Epithelial cell of esophagus (primary cell): ENCODE data around the gene DENND1C.

Source experiments
- DNase-seq: peaks from one replicate; pipeline ENCODE4 v3.0.0; 2010; ENCODE audit warnings: low read depth
- H3K4me3 ChIP-seq: 2 replicates; pipeline ENCODE4 v1.5.1; 2011; ENCODE audit warnings: mild to moderate bottlenecking, low read length, control low read depth
- TF ChIP-seq, protein P1 (sequence below): IDR thresholded peaks from 2 replicates; pipeline ENCODE4 v1.5.1; 2011; ENCODE audit warnings: low read depth, mild to moderate bottlenecking, low read length, control low read depth, inconsistent platforms; ENCODE audit not compliant: insufficient read depth; ENCODE audit errors: missing control alignments

Gene DENND1C

DNA sequence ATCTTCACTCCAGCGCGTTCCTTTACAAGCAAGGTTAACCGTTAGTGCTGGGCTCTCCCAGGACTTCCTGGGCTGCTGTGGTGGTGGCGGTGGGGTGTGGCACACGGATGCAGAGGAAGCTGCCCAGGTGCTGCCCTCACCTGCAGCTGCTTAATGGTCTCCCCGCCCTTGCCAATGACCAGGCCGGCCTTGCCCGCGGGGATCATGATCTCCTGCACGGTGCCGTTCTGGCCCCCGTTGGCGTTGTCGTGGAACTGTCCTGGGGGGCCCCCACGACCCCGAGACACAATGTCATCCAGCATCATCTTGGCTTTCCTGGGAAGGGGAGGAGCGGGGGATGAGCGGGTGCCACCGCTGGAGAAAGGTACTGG lies 63.0 kb downstream of the DENND1C start:
- H3K4me3 ChIP-seq = no peak overlapping the region
- no peak for DNase-seq
- TF ChIP-seq, protein P1, sequence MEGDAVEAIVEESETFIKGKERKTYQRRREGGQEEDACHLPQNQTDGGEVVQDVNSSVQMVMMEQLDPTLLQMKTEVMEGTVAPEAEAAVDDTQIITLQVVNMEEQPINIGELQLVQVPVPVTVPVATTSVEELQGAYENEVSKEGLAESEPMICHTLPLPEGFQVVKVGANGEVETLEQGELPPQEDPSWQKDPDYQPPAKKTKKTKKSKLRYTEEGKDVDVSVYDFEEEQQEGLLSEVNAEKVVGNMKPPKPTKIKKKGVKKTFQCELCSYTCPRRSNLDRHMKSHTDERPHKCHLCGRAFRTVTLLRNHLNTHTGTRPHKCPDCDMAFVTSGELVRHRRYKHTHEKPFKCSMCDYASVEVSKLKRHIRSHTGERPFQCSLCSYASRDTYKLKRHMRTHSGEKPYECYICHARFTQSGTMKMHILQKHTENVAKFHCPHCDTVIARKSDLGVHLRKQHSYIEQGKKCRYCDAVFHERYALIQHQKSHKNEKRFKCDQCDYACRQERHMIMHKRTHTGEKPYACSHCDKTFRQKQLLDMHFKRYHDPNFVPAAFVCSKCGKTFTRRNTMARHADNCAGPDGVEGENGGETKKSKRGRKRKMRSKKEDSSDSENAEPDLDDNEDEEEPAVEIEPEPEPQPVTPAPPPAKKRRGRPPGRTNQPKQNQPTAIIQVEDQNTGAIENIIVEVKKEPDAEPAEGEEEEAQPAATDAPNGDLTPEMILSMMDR = no peak

DNA sequence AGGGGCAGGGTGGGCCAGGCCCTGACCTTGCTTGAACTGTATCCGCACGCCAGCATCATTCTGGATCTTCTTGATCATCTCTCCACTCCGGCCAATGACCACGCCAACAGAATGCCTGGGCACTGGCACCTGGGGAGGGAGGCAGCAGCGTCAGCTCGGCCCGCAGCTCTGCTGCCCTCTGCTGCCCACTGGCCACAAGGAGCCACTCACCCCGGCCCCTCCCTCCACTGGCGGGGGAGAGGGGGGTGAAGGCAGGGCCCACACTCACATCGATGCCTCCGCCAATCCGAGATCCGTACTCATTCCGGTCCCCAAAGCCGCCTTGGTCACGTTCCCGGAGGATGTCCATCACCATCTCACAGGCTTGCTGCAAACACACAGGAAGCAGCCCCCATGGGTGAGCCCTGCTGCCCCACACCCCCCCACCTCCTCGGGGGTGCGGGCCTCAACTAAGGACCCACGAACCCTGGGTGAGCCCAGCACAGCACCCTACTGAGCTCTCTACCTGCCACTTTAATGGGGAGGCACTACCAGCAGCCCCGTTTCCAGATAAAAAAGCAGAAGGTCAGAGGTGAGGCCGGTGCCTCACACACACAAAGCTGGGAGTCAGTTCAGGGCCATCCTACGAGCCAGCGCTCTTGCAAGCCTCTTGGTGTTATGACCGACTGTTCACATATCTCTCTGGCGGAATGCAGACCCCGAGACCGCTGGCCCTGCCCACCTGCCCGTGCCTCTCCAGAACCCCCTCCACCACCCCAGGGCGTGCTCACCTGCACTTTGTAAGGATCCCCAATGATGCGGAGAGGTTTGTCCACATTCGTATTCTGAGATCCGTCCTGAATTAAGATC lies 63.6 kb downstream of the DENND1C start:
- no peak overlapping the region for H3K4me3 ChIP-seq
- TF ChIP-seq, protein P1 = peak; percentile 5
- DNase-seq = no peak
